Measurements from ENCODE around the gene GID4. TPM values are rescaled to one million over a fixed set of nuclear protein-coding genes. Genes with fewer than 3 reads are reported as not detected.
A peak's percentile ranks its signal among the peaks of the same experiment; 100 is the strongest.

GID4 gene
- total and polyA plus RNA-seq, 2 of the 13 experiments (the other 11 are each of a cell fraction or from before 2014, with no cell fraction given): 4.3 to 6.1 TPM

DNA sequence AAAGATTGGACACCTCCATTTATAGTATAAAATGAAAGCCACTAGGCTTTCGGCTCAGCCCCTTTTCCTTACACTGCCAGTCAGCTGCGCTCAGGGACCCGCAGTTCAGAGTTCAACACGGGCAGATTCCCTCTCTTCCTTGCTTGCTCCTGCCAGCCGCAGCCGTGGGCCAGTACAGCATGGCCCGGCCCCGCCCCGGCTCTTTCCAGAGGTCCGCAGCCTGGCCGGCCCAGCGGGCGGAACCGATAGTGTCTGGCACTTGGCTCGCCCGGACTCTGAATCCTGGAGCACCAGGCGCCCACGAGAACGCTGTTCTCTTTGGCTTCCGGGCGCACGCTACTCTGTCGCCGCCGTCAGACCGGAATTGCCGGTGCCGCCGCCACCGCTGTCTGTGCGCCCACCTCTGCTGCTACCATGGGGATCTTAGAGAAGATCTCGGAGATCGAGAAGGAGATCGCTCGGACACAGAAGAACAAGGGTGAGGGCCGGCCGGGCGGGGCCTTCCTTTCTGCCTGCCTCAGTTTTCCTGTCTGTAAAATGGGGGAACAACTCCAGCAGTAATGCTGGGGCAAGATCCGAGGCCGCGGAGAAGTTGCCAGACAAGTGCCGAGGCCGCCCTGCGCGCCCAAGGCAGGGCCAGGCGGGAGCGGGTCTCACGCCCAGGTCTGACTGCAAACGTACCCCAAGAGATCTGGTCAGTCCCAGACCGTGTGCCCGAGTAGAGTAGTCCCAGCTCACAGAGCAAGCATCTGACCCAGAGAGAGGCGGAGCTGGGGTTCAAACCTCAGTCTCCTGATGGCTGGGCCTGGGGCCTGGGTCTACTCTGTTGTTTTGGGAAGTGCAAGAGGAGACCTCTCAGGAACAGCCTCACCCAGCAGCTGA is 48.6 kb downstream of the GID4 start, which contains the start of gene DRG2 (continued):
- TF ChIP-seq, protein P1, sequence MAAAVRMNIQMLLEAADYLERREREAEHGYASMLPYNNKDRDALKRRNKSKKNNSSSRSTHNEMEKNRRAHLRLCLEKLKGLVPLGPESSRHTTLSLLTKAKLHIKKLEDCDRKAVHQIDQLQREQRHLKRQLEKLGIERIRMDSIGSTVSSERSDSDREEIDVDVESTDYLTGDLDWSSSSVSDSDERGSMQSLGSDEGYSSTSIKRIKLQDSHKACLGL (CRISPR knock-in tag; IDR thresholded peaks at IDR 0.05): peak; percentile 88; the same call in 1 of the 2 replicates
- TF ChIP-seq ZNF17 (CRISPR knock-in tag; IDR thresholded peaks at IDR 0.05) (no peak), GZF1 (CRISPR knock-in tag; IDR thresholded peaks at IDR 0.05) (no peak), SSRP1 (CRISPR knock-in tag; IDR thresholded peaks at IDR 0.05) (peak; percentile 94), ZNF264 (CRISPR knock-in tag; IDR thresholded peaks at IDR 0.05) (peak; percentile 88), TP53 (CRISPR knock-in tag; conservative IDR thresholded peaks at IDR 0.05) (peak; percentile 85), EHMT2 (IDR thresholded peaks at IDR 0.05; ENCODE audit: borderline replicate concordance, low read depth, low read length) (no peak), ZNF552 (CRISPR knock-in tag; IDR thresholded peaks at IDR 0.05; ENCODE audit: borderline replicate concordance) (no peak; the same call in 1 of the 2 replicates), ZNF232 (CRISPR knock-in tag; IDR thresholded peaks at IDR 0.05; ENCODE audit: borderline replicate concordance) (no peak; the same call in 1 of the 2 replicates), KMT2A (CRISPR knock-in tag; IDR thresholded peaks at IDR 0.05) (peak; percentile 97), ZNF260 (CRISPR knock-in tag; IDR thresholded peaks at IDR 0.05; ENCODE audit: borderline replicate concordance, low read depth) (no peak), NFKB2 (CRISPR knock-in tag; IDR thresholded peaks at IDR 0.05; ENCODE audit: borderline replicate concordance) (peak; percentile 88), ZNF652 (CRISPR knock-in tag; IDR thresholded peaks at IDR 0.05; ENCODE audit: borderline replicate concordance, low read depth) (peak; percentile 55; the same call in 1 of the 2 replicates), SNRNP70 (IDR thresholded peaks at IDR 0.05; ENCODE audit: low read depth, low read length) (no peak)
- TF ChIP-seq, protein P2, sequence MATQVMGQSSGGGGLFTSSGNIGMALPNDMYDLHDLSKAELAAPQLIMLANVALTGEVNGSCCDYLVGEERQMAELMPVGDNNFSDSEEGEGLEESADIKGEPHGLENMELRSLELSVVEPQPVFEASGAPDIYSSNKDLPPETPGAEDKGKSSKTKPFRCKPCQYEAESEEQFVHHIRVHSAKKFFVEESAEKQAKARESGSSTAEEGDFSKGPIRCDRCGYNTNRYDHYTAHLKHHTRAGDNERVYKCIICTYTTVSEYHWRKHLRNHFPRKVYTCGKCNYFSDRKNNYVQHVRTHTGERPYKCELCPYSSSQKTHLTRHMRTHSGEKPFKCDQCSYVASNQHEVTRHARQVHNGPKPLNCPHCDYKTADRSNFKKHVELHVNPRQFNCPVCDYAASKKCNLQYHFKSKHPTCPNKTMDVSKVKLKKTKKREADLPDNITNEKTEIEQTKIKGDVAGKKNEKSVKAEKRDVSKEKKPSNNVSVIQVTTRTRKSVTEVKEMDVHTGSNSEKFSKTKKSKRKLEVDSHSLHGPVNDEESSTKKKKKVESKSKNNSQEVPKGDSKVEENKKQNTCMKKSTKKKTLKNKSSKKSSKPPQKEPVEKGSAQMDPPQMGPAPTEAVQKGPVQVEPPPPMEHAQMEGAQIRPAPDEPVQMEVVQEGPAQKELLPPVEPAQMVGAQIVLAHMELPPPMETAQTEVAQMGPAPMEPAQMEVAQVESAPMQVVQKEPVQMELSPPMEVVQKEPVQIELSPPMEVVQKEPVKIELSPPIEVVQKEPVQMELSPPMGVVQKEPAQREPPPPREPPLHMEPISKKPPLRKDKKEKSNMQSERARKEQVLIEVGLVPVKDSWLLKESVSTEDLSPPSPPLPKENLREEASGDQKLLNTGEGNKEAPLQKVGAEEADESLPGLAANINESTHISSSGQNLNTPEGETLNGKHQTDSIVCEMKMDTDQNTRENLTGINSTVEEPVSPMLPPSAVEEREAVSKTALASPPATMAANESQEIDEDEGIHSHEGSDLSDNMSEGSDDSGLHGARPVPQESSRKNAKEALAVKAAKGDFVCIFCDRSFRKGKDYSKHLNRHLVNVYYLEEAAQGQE (IDR thresholded peaks at IDR 0.05; ENCODE audit: borderline replicate concordance in 1 of 2, low read depth in 1 of 2, low read length in 2 of 2): no peak
- TF ChIP-seq, protein P3, sequence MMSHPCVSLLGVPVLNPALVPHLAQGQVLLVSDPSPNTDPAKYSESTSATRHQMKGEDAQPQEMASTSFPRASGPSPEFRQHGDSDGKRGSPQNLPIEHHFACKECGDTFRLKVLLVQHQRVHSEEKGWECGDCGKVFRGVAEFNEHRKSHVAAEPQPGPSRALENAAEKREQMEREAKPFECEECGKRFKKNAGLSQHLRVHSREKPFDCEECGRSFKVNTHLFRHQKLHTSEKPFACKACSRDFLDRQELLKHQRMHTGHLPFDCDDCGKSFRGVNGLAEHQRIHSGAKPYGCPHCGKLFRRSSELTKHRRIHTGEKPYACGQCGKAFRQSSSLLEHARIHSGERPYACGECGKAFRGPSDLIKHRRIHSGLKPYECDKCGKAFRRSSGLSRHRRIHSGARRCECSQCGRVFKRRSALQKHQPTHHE (CRISPR knock-in tag; IDR thresholded peaks at IDR 0.05; ENCODE audit: borderline replicate concordance): peak; percentile 86
- TF ChIP-seq, protein P4, sequence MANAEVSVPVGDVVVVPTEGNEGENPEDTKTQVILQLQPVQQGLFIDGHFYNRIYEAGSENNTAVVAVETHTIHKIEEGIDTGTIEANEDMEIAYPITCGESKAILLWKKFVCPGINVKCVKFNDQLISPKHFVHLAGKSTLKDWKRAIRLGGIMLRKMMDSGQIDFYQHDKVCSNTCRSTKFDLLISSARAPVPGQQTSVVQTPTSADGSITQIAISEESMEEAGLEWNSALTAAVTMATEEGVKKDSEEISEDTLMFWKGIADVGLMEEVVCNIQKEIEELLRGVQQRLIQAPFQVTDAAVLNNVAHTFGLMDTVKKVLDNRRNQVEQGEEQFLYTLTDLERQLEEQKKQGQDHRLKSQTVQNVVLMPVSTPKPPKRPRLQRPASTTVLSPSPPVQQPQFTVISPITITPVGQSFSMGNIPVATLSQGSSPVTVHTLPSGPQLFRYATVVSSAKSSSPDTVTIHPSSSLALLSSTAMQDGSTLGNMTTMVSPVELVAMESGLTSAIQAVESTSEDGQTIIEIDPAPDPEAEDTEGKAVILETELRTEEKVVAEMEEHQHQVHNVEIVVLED (CRISPR knock-in tag; IDR thresholded peaks at IDR 0.05; ENCODE audit: borderline replicate concordance): peak; percentile 95
- TF ChIP-seq, protein P5, sequence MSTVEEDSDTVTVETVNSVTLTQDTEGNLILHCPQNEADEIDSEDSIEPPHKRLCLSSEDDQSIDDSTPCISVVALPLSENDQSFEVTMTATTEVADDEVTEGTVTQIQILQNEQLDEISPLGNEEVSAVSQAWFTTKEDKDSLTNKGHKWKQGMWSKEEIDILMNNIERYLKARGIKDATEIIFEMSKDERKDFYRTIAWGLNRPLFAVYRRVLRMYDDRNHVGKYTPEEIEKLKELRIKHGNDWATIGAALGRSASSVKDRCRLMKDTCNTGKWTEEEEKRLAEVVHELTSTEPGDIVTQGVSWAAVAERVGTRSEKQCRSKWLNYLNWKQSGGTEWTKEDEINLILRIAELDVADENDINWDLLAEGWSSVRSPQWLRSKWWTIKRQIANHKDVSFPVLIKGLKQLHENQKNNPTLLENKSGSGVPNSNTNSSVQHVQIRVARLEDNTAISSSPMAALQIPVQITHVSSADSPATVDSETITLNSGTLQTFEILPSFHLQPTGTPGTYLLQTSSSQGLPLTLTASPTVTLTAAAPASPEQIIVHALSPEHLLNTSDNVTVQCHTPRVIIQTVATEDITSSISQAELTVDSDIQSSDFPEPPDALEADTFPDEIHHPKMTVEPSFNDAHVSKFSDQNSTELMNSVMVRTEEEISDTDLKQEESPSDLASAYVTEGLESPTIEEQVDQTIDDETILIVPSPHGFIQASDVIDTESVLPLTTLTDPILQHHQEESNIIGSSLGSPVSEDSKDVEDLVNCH (CRISPR knock-in tag; IDR thresholded peaks at IDR 0.05): 0 out of 2 replicates have a peak, but pooled peaks have one; percentile 54

Data from HepG2 (cell line).